ENCODE data around the gene CHRD.

Gene CHRD

GRCh38 chr3:184347321-184348056, 32.4 kb upstream of the CHRD start:
- TF ChIP-seq CTCF (IDR thresholded peaks at IDR 0.05; ENCODE audit: borderline replicate concordance, control extremely low read depth, extremely low read depth, insufficient read depth, missing control alignments): no peak
- in situ Hi-C loops (cut with MboI; ENCODE audit: low sequenced_read_pairs, unreplicated experiment): no loop called here
- DNase-seq (ENCODE audit: low spot score): no peak

- in situ Hi-C loops (cut with MboI; ENCODE audit: low sequenced_read_pairs, unreplicated experiment): no loop called here
- no peak for DNase-seq (ENCODE audit: low spot score)
- TF ChIP-seq CTCF (IDR thresholded peaks at IDR 0.05; ENCODE audit: borderline replicate concordance, control extremely low read depth, extremely low read depth, insufficient read depth, missing control alignments): no peak
These were observed 31.8 kb upstream of the CHRD start for GRCh38 chr3:184348057-184348382.

- no peak for DNase-seq (ENCODE audit: low spot score)
- in situ Hi-C loops (cut with MboI; ENCODE audit: low sequenced_read_pairs, unreplicated experiment): no loop called here
- TF ChIP-seq CTCF (IDR thresholded peaks at IDR 0.05; ENCODE audit: borderline replicate concordance, control extremely low read depth, extremely low read depth, insufficient read depth, missing control alignments): no peak
These were observed 30.0 kb upstream of the CHRD start for GRCh38 chr3:184349563-184350470.

GRCh38 chr3:184350618-184351017, 29.2 kb upstream of the CHRD start:
- in situ Hi-C loops (cut with MboI; ENCODE audit: low sequenced_read_pairs, unreplicated experiment): no loop called here
- DNase-seq (ENCODE audit: low spot score): no peak
- no peak for TF ChIP-seq CTCF (IDR thresholded peaks at IDR 0.05; ENCODE audit: borderline replicate concordance, control extremely low read depth, extremely low read depth, insufficient read depth, missing control alignments)

- no peak for TF ChIP-seq CTCF (IDR thresholded peaks at IDR 0.05; ENCODE audit: borderline replicate concordance, control extremely low read depth, extremely low read depth, insufficient read depth, missing control alignments)
- in situ Hi-C loops (cut with MboI; ENCODE audit: low sequenced_read_pairs, unreplicated experiment): no loop called here
- DNase-seq (ENCODE audit: low spot score): no peak
These were observed 28.2 kb upstream of the CHRD start for GRCh38 chr3:184351511-184352148.

- in situ Hi-C loops (cut with MboI; ENCODE audit: low sequenced_read_pairs, unreplicated experiment): no loop called here
- no peak for DNase-seq (ENCODE audit: low spot score)
- no peak for TF ChIP-seq CTCF (IDR thresholded peaks at IDR 0.05; ENCODE audit: borderline replicate concordance, control extremely low read depth, extremely low read depth, insufficient read depth, missing control alignments)
These were observed 27.6 kb upstream of the CHRD start for GRCh38 chr3:184352149-184352785.
